Right atrium auricular region (tissue), 2 donors: ENCODE data around the gene C3orf18. TPM values are rescaled to one million over a fixed set of nuclear protein-coding genes. Genes with fewer than 3 reads are reported as not detected.

ENCODE experiments used
- DNase-seq: peaks from one replicate; pipeline ENCODE4 v3.0.0-alpha.2; 2019; ENCODE audit warnings: low spot score
- H3K27ac ChIP-seq, 2 donors: fragments of 200-600 bp; sonication (generic); 1 replicate in 1 of 2; 2 replicates in 1 of 2; pipeline ENCODE4 v1.5.1; 2016 to 2019
- H3K27me3 ChIP-seq, 2 donors: fragments of 200-600 bp; sonication (generic); one replicate each; pipeline versions ENCODE4 v1.5.1 to v1.6.0; 2017 to 2019
- H3K36me3 ChIP-seq: fragments of 200-600 bp; sonication (generic); one replicate; pipeline ENCODE4 v1.5.1; 2016
- H3K4me1 ChIP-seq, 2 donors: fragments of 200-600 bp; sonication (generic); one replicate each; pipeline versions ENCODE4 v1.5.1 to v1.6.0; 2017 to 2019
- H3K4me3 ChIP-seq, 2 donors: fragments of 200-600 bp; sonication (generic); 1 replicate in 1 of 2; 2 replicates in 1 of 2; pipeline ENCODE4 v1.5.1; 2017 to 2019; ENCODE audit warnings: mild to moderate bottlenecking in 1 of 2, moderate library complexity in 1 of 2
- H3K9me3 ChIP-seq, 2 donors: fragments of 200-600 bp; sonication (generic); one replicate each; pipeline ENCODE4 v1.5.1; 2019
- total RNA-seq, 2 donors: library from RNA; depleted of rRNA; stranded (reverse); fragments of >200 nt; gene quantifications; one replicate each; pipeline ENCODE4 v1.1.0, GENCODE V29; 2016
- TF ChIP-seq, protein P1 (sequence below), 2 donors: fragments of 200-600 bp; sonication (generic); IDR thresholded peaks; one replicate each; pipeline ENCODE4 v1.5.1; 2019; ENCODE audit warnings: antibody characterized with exemption in 2 of 2

C3orf18 gene
- total RNA-seq, 2 donors from 2014 or later, result 25.6 to 34.8 TPM

DNA sequence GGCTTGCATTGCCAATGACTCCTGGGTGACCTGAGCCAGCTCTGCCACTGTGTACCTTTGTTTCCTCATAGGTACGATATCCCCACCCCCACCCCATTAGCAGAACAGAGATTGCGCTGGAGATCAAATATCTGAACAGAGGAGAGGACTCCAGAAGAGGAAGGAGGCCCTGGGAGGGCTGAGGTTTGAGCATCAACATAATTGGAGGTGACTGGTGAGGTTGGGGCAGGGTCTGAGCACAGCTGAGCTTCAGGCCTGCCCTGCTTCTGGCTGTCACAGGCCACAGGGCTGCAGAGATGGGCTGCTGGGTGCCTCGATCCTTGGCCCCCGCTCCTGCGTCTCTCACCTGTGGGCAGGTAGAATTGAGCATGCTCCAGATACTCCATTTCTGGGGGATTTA lies 42.8 kb downstream of the C3orf18 start:
- TF ChIP-seq, protein P1, sequence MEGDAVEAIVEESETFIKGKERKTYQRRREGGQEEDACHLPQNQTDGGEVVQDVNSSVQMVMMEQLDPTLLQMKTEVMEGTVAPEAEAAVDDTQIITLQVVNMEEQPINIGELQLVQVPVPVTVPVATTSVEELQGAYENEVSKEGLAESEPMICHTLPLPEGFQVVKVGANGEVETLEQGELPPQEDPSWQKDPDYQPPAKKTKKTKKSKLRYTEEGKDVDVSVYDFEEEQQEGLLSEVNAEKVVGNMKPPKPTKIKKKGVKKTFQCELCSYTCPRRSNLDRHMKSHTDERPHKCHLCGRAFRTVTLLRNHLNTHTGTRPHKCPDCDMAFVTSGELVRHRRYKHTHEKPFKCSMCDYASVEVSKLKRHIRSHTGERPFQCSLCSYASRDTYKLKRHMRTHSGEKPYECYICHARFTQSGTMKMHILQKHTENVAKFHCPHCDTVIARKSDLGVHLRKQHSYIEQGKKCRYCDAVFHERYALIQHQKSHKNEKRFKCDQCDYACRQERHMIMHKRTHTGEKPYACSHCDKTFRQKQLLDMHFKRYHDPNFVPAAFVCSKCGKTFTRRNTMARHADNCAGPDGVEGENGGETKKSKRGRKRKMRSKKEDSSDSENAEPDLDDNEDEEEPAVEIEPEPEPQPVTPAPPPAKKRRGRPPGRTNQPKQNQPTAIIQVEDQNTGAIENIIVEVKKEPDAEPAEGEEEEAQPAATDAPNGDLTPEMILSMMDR (IDR thresholded peaks at IDR 0.05), result no peak
- H3K27ac ChIP-seq, result no peak overlapping the region
- H3K4me1 ChIP-seq, result no peaks in the 10 kb centered on the region
- H3K27me3 ChIP-seq, result no peaks in the 10 kb centered on the region
- no peaks in the 10 kb centered on the region for H3K36me3 ChIP-seq
- DNase-seq, result no peak
- H3K9me3 ChIP-seq, result no peaks in the 10 kb centered on the region
- no peak overlapping the region for H3K4me3 ChIP-seq

DNA sequence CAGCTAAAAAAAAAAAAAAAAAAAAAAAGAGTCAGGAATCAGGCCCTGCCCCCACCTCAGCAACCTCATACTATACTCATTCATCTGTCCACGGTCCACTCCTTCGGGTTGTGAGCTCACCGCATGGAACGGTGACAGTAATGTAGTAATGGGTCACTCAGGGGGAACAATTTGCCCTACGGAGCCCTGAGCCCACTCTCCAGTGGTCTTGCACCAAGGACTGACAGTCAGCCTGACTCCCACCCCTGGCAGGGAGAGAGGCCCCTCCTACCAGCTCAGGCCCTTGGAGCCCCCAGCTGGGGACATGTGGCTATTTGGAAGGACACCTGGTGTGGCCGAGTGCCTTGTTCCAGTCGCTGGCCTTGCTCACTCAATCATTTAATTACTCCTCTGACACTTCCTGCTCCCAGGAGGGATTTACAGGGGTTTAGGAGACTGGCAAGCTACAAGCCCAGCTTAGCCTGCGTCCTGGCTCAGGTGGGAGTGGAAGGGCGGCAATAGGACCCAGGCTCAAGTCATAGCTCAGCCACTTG lies 44.2 kb downstream of the C3orf18 start:
- TF ChIP-seq, protein P1 (IDR thresholded peaks at IDR 0.05), result no peak

DNA sequence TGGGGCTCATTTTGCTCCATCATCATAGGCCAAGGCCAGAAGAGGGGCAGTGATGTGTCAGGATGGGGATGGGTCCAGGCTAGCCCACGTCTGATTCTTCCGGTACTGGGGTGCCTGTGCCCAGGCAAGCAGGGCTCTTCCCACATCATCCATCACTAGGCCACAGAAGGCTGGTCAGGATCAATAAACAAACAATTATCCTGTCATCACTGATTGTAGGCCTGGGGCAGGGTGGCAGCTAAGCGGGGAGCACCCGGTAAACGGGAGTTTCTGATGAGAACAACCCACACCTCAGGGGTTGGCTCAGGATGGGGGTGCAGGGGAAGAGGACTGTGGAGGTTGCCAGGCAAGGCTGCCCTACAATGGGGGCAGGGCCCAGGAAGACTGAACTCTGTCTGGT lies 46.0 kb downstream of the C3orf18 start:
- Histone ChIP-seq H3K27ac (no peak overlapping the region), H3K4me1 (peaks cover 0 to 6% of the 10 kb centered on the region in 2 donors), H3K9me3 (no peaks in the 10 kb centered on the region), H3K27me3 (no peaks in the 10 kb centered on the region), H3K4me3 (no peak overlapping the region), H3K36me3 (no peaks in the 10 kb centered on the region)
- no peak for DNase-seq
- TF ChIP-seq, protein P1 (IDR thresholded peaks at IDR 0.05), result no peak

More for the DNA sequence above, 44.2 kb downstream of the C3orf18 start:
- no peaks in the 10 kb centered on the region for H3K4me1 ChIP-seq
- no peaks in the 10 kb centered on the region for H3K27me3 ChIP-seq
- DNase-seq, result no peak
- H3K4me3 ChIP-seq, result no peak overlapping the region
- no peaks in the 10 kb centered on the region for H3K9me3 ChIP-seq
- H3K36me3 ChIP-seq, result no peaks in the 10 kb centered on the region
- no peak overlapping the region for H3K27ac ChIP-seq

DNA sequence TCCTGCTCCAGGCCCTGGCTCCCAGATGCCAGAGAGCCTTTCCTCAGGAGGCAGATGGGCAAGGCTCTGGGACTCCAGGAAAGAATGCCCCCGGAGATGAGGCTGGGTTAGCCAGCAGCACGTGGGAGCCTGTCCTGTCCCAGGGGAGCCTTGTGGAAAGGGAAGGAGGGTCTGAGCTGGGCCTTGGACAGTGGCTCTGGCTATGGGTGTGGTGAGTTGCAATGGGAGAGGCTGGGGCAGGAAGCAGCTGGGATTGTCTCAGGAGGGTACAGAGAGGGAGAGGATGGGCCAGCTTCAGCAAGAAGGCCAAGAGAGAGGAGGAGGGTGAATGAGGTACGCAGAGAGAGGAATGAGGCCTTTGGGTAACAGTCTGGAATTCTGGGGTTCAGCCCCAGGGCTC lies 46.7 kb downstream of the C3orf18 start:
- TF ChIP-seq, protein P1 (IDR thresholded peaks at IDR 0.05), result no peak
- no peaks in the 10 kb centered on the region for H3K27me3 ChIP-seq
- no peaks in the 10 kb centered on the region for H3K9me3 ChIP-seq
- DNase-seq, result no peak
- H3K4me1 ChIP-seq, result peaks cover 0 to 13% of the 10 kb centered on the region in 2 donors
- no peak overlapping the region for H3K4me3 ChIP-seq
- H3K36me3 ChIP-seq, result no peaks in the 10 kb centered on the region
- H3K27ac ChIP-seq, result no peak overlapping the region

DNA sequence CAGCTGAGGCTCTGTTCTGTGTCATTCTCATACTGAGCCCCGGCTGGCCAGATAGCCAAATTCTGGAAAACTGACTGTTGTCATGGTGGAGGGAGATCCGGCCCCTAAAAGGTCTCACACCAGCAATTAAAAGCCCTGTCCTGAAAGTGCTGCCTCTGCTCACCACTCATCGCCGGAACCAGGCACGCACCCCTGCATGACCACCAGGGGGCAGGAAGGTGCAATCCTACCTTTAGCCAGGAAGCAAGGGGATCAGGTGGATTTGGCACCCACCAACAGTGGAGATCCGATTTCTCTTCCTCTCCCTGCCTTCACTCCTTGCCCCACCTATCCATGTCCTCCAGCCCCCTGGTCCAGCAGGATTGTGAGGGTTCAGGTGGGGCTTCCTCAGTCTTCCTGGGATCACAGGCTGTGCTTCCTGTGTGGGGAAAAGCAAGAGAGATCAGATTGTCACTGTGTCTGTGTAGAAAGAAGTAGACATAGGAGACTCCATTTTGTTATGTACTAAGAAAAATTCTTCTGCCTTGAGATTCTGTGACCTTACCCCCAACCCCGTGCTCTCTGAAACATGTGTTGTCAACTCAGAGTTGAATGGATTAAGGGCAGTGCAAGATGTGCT lies 48.0 kb downstream of the C3orf18 start:
- DNase-seq, result peak; percentile 71
- Histone ChIP-seq H3K4me3 (no peak overlapping the region), H3K9me3 (no peaks in the 10 kb centered on the region), H3K4me1 (peaks cover 0 to 21% of the 10 kb centered on the region in 2 donors), H3K36me3 (no peaks in the 10 kb centered on the region), H3K27me3 (no peaks in the 10 kb centered on the region), H3K27ac (no peak overlapping the region)
- TF ChIP-seq, protein P1 (IDR thresholded peaks at IDR 0.05), result peak; percentile 76 to 91

DNA sequence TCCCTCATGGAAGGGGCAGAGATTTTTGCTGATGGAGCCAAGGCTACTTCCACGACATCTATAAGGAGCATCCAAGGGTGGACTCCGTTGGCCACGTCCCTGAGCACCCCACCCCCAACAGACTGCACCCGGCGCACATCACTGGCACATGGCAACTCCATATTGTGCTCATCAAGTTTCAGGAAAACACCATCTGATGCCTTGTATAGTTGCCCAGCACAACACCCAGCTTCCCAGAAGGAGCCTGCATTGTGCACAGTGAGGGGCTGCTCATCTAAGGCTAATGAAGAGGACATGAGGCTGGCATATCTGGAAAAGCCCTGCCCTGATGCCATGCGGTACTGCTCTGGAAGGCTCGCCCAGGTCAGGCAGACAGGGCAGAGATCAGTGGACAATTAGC lies 49.1 kb downstream of the C3orf18 start:
- Histone ChIP-seq H3K27me3 (no peaks in the 10 kb centered on the region), H3K4me3 (no peak overlapping the region), H3K9me3 (no peaks in the 10 kb centered on the region), H3K36me3 (no peaks in the 10 kb centered on the region), H3K4me1 (peaks cover 0 to 21% of the 10 kb centered on the region in 2 donors), H3K27ac (no peak overlapping the region)
- TF ChIP-seq, protein P1 (IDR thresholded peaks at IDR 0.05), result no peak
- DNase-seq, result no peak
